EH (cell line): ENCODE results near the gene AP3S1.
"Not testable (repeated sequence)": the region's sequence is repeated elsewhere in the genome, so short reads cannot be mapped to it uniquely, and the experiment has no call there.

Experiments
- DNase-seq: peaks from one replicate; pipeline ENCODE4 v3.0.0-alpha.2; 2015; ENCODE audit warnings: low read depth

The AP3S1 gene

DNA sequence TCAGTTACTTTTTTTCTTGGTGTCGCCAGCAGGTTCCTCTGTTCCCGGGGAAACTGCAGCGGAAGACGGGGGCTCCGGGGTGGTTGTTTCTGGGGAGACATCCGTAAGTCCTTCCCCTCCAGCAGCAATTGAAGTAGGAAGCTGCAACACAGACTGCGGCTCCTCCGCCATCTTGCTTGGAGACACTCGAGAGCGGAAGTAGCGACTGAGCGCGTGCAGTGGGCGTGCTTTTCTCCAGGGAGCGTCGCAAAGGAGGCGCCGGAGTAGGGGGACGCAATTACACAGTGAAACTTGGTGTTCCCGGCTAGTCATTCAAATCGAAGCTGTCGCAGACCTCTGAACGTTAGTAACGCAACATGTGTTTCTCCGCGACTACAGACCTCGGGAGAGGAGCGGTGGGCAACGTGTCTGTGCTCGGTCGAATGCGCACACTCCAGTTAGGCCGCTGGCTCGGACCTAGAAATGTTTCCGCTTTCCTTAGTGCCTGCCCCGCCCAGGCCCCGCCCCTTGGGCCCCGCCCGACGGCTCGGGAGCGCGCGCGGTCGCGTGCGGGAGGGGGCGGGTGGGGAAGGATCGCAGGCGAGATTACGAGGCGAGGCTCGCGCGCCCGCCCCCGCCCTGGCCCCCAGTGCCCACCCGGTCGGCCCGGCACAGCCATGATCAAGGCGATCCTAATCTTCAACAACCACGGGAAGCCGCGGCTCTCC, at the start of gene AP3S1, which contains the start of gene ATG12:
TSS of gene AP3S1 (plus strand) at position 554 of the 707 bp plus-strand sequence. CDS start at position 657, 103 bp downstream.
TSS of gene ATG12 (minus strand) at position 184 of the 707 bp plus-strand sequence. CDS start at position 171, 13 bp downstream.
- DNase-seq, result peak; percentile 92

DNA sequence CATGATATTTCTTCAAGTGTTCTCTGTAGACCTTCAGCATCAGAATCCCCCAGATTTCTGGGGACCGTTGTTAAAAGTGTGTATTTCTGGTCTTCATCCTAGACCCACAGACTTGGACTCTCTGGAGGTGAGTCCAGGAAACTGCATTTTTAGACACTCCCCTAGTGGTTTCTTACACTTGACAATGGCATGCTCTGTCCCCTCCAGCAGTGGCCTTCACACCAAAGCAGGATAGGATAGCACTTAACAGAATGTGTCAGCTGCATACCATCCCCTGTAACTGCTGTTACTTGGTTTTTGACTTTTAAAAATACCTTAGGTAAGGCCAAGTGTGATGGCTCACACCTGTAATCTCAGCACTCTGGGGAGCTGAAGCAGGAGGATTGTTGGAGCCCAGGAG, 46.0 kb upstream of the AP3S1 start:
- no peak for DNase-seq

DNA sequence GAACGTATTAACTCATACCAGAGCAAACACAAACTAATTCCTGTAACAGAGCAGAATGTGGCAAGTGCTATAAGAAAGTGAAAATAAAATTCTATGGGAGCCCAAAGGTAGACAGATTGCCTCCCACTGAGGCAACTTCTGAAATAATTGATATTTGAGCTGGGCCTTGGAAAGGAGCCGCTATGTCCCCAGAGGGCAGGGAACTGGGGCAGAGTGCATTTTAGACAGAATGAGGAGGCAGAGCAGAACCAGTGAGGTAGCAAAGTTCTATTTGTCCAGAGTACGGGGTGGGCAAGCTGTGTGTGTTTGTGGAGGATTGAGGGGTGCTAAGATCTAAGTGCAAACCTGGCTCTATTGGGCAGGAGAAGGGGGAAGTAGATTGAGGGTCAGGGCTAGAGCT, 45.1 kb upstream of the AP3S1 start:
- no peak for DNase-seq

DNA sequence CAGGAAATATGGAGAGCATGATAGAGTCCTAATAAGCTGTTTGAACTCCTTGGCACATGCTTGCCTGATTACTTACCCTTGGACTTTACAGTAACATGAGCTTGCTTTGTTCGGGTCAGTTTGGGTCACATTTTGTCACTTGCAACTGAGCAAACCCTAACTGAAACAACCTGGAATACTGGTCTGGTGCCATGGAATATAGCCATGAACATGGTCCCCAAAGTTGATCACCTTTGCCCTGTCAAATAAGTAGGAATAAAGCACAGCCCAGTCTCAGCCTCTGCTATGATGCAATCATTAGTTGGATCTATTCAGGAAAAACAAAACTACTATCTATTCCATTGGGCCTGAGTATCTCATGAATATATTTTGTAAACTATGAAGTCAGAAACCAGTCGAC, 43.5 kb upstream of the AP3S1 start:
- no peak for DNase-seq

DNA sequence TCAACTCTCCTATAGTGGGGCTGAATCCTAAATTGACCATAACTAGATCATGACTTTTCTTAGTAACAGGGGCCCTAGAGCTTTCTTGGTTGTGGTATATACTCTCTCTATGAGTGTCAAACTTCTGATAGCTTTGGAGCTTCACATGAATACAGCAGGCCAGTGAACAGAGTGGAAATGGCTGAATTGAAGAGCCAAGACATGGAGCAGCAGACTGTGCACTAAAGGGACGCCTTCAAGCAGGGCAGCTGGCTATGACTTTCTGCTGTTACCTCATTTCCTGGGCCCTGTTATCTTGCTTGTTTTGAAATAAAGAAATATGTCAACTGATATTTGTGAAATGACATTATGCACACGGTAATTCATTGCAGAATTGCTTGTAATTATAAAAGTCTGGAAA, 41.6 kb upstream of the AP3S1 start:
- DNase-seq, result no peak

DNA sequence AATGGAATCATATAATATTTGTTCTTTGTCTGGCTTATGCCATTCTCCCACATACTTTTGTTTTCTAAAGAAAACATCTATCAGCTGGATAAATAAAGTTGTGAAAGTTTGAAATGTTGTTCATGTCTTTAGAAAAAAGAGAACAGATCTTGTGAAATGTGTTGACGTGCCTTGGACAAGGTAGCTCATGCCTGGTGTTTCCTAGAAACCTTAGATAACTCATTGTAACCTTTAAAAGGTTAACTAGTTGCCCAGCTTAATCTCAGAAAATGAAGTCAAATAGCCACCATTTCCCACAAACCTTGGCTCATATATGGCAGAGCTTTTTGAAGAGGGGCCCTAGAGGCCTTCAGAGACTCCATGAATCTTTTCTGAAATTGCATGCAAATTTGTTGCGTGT, 40.6 kb upstream of the AP3S1 start:
- DNase-seq, result no peak

DNA sequence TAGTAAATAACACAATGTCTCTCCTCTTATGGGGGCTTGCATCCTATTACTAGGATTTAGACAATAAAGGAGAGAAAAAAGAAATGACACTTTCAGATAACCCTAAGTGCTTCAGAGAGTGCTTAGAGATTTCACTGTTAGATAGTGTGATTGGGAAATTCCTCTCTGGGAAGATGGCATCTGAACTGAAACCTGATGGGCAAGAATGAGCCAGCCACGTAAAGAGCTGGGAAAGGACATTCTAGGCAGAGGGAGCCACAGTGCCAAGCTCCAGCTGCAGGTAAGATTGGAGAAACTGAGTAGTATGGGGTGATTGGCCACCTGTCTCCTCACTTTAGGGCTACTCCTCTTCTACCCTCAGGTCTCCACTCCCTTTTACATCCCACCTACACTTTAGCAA, 39.8 kb upstream of the AP3S1 start:
- no peak for DNase-seq

DNA sequence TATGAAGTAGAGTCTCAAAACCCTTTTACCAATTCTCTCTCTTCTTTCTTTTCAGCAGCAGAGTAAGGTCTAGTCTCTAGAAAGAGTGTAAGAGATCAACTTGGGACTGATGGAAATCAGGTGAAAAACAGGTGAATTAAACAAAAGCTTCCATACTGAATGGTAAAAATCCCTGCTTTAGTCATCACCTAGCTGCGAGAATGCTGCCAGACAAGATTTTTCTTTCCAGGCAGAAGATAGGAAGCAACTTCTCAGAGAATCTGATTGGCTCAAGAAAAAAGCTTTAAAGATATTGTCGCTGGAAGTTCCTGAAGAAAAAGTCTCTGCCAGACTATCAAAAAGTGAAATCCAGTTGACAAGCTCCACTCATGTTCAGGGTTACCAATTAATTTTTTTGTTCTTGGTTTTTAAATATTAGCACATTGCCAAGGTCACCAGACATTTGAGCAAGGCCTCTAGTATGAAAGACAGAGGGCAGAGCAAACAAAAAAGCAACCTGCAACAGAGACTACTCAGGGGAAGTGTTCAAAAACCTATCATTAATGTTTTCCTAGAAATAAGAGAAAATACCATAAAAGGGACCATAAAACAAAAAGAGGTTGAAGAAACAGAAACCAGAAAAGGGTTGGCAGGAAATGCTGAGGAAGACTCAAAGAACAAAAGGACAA, 34.6 kb upstream of the AP3S1 start:
- no peak for DNase-seq

DNA sequence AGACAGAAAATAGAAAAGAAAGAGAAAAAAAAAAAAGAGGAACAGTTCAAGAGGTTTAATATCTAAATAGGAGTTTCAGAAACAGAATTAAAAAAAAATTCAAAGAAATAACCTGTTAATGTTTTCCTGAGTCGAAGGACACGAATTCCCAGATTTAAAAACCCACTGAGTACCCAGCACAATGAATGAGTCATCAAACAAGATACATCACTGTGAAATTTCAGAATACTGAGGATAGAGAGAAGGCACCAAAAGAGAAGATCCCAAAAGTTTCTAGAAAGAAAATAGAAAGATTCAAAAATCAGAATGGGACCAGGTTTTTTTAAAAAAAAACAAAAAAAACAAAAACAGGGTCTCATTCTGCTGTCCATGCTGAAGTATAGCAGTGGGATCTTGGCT, 34.1 kb upstream of the AP3S1 start:
- DNase-seq, result no peak

DNA sequence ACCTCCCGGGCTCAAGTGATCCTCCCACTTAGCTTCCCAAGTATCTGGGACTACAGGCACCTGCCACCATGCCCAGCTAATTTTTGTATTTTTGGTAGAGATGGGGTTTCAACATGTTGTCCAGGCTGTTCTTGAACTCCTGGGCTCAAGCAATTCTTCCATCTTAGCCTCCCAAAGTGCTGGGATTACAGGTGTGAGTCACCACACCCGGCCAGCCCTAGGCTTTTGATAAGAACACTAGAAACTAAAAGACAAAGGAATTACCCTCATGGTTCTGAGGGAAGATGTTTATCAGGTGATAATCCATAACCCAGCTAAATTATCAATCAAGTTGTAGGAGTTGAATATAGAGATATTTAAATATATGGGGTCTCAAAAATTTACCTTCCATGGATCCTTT, 33.7 kb upstream of the AP3S1 start:
- not testable (repeated sequence) for DNase-seq

DNA sequence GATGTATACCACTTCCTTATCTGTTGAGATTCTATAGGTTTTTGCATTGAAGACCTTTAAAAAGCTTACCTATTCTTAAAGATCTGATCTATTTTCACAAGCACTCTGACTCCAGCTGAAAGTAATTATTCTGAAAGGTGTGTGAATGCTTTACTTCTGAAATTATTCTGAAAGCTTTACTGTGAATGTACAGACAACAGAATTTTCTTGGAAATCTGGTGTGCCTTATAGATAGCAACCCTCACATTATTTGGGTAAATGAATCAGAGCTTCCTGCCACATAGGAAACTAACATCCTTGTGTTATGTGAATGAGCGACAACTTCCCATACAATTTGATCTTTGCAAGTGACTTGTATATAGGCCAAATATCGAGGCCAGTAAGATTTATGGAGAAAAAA, 31.8 kb upstream of the AP3S1 start:
- no peak for DNase-seq

DNA sequence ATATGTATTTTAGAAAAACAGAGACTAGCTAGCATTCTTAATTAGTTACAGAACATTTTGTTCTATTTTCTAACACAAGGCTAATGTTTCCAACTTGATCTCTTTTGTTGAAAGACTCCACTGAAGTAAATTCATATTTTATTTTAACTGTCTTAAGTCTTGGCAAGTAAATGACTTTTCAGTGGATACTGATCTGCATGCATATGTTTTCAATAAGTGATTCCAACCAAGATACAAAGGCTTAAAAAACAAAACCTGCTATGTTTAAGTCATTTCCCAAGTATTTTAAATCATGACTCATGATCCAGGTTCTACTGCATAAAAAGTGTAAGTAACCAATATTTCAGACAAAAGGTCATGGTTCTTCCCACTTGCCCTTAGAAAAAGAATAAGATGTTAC, 31.0 kb upstream of the AP3S1 start:
- DNase-seq, result peak; percentile 17

DNA sequence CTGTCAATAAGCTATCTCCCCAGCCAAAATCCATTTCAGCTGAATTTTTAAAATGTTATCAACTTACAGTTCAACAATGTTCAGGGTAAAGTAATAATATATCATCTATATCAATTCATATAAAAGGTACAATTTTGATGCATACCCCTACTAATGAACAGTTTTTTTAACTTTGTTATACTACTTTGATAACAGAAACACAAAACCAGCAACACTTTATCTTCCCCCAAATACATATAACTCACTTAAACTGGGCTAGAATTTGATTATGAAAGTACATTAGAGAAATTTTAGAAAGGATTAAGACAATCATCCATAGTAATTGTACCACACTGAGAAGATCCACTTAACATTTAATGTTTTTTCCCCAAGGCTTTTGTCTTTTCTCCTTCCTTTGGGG, 30.3 kb upstream of the AP3S1 start:
- no peak for DNase-seq

DNA sequence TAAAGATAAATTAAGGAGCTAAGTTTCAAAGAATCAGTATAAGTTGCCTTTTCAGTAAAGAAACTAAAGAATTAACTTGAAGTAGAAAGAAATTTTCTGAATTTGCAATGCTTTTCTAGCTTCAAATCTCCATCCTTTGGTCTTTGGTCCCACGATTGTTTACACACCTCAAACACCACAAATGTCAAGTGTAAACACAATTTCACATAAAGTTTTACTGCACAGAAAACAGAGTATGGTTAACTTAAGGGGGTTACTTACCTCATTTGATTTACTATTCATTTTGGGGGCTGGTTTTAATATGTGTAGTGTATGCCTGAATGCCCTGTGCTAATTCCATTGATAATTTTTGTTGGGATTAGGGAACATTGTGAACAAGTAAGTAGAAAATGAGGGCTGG, 29.4 kb upstream of the AP3S1 start:
- no peak for DNase-seq

DNA sequence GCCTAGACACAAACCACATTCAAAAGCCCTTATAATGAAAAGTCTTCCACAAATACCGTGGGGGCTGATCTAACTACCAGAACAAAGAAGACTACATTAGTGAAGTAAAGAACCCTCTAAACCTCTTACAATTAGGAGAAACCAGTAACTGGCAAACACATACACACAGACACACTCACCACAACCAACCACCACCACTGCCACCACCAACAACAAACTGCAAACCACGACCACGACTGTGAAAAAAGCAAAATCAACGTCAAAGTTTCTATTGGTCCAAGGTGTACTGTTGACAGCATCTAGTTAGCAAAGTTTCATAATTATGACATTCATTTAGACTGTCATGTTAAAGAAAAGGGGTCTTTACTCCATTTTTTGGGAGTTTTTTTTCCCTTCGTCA, 28.0 kb upstream of the AP3S1 start:
- no peak for DNase-seq

DNA sequence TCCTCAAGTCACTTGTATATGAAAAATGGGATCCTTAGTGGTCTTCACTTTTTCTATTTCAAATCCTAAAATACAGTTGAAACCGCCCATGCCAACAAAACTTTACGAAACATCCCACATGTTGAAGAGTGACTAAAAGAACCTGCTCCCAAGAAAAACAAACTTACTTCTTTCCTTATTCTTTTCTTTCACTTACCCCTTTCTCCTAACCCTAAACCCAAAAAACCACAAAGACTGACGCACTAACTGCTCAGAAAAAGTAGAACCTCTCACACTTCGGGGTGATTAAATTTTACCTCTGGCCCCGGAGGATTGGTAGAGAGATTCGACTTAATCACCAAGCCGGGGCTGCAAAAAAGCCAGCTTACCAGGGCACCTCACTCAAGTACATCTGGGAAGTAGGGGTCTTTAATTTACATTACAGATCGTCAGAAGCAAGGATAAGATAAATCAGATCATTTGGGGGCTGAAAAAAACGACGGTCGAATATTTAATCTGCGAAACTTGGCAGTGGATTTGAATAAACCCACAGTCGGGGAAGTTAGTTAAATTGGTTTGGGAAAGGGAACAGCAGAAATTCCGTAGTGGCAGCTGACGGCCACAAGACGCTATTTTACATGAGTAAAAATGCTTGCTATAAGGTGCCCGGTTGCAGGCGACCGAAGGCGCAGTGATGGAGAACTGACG, 26.6 kb upstream of the AP3S1 start:
- DNase-seq, result peak; percentile 5

DNA sequence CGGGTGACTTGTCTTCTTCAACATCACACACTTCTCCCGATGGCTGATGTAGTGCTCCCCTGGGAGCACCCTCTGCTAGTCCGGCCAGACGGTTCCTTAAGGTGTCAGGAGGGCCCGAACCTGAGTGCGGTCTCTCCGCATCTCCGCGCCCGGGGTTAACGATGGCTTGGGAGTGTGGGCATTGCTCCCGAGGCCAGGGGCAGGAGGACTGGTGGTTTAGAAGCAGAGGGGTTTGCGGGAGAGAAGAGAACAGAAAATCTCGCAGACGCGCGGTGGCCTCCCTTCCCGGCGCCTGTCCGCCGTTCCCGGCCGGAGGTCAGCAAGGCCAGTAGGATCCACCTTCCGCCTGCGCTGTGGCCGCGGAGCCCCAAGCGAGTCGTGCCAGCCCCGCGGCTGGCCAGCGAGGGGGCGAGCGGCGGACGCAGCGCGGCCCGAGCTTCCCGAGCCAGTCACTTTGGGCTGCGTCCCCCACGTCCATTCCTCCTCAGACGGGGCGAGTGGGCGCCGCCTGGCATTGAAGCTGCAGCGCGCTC, 26.0 kb upstream of the AP3S1 start:
- no peak for DNase-seq

DNA sequence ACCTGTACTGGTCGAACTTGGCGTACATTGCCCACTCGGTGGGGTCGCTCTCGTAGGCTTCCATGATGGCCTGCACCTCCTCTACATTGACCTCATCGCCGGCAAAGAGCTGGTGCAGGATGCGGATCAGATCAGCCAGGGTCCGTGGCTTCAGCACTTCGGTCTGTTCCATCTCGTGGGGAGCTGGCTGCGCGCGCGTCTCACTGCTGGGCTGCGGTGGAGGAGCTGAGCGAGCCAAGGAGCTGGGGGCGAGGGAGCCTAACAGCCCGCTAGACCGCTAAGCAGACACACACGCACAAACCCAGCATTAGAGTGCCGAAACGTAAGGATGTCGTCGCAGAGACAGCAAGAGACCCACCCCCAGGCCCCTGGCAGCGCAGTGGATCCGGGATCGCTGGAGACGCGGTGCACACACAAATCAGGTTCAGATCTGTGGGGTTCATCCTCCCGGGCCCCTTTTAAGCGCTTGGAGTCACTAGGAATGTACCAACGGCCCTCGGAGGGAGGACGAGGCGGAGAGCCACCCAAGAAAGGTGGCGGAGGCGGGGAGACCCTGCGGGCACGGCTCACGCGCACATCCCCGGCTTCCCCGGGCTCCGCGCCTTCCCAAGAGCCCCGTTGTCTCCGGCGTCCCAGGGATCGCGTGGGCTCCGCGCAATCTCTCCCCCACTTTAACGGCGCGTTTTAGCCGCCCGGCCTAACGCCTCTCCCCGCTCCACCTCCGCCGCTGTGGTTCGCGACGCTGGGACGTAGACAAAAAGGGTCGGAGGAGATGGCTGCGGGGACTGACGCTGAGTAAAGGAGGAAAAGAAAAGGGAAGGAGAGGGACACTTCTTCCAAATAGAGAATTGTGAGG, 25.3 kb upstream of the AP3S1 start, which contains the start of gene CDO1:
TSS of gene CDO1 (minus strand) at position 434 of the 856 bp plus-strand sequence. CDS start at position 172, 262 bp downstream.
- peak; percentile 47 for DNase-seq

DNA sequence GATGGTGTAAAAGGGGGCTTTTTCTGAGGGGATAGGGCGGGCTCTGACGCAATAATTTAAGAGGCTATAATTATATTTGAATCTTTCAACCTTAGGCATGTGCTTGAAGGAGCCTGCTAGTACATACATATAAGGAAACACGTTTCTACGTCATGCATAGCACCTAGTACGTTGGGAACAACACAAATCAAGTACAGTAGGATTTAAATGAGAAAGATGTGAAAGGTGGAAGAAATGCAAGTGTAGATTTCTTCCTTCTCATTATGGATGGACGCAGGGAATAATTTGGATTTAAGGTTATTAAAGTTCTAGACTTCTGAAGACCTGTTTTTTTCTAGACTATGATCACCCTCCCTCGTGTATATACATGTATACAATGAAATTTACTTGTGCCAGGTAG, 24.3 kb upstream of the AP3S1 start:
- DNase-seq, result no peak

DNA sequence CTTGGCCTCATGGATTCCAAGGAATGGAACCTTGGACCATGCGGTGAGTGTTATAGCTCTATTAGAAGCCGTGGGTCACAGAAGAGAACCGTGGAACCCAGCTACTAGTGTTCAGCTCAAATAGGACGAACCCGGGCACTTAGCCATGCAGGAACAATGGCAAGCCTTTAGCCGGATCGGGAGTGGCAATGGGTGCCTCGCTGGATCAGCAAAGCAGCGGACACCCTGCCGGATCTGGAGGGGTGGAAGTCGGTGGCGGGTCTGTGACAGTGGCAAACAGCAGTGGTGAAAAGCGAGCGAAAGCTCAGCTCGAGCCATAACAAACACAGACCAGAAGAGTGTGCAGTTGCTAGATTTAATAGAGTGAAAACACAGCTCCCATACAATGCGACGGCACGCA, 22.9 kb upstream of the AP3S1 start:
- DNase-seq, result no peak

DNA sequence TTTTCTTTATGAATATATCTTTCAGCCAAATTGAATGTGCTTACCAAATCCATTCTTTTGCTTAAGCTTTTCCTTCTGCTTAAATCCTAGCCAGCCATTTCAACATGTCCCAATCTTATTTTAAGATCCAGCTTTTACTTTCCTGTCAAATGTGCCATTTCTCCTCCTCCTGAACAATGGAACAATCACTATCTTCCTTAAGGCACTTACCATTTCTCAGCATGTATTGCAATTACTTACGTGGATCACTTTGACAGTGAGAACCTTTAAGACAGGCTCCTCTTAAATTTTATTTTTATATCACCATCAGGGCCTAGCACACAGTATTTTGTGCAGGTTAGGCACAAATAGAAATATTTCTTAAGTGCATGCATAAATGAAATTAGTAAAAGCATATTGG, 20.9 kb upstream of the AP3S1 start:
- no peak for DNase-seq

DNA sequence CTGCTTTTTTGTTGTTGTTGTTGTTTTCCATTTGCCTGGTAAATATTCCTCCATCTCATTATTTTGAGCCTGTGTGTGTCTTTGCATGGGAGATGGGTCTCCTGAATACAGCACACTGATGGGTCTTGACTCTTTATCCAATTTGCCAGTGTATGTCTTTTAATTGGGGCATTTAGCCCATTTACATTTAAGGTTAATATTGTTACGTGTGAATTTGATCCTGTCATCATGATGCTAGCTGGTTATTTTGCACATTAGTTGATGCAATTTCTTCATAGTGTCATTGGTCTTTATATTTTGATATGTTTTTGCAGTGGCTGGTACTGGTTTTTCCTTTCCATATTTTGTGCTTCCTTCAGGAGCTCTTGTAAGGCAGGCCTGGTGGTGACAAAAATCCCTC, 16.8 kb upstream of the AP3S1 start:
- DNase-seq, result not testable (repeated sequence)
